Endothelial cell of umbilical vein (primary cell): ENCODE data around the gene DTX3. TPM values are rescaled to one million over a fixed set of nuclear protein-coding genes. Genes with fewer than 3 reads are reported as not detected.

Experiments
- Bru-seq: library from RNA; stranded (reverse); fragments of 400-500 nt; gene quantifications from one replicate; lab custom pipeline; 2021; lab: Mats Ljungman, UMichigan
- BruChase-seq, 2 experiments: library from RNA; stranded (reverse); fragments of 400-500 nt; gene quantifications; one replicate each; lab custom pipeline; 2021; lab: Mats Ljungman, UMichigan
- BruUV-seq: library from RNA; stranded (reverse); fragments of 400-500 nt; replicated peaks from 2 replicates; lab custom pipeline; 2021; lab: Mats Ljungman, UMichigan
- CTCF ChIA-PET: fragments of 300-600, 350-600 bp; sonication (Branson Sonifier 250); formaldehyde crosslinking; loops from one replicate; lab custom pipeline; 2021; ENCODE audit warnings: antibody characterized with exemption, inconsistent platforms; lab: Charles Lee
- POLR2A ChIA-PET: fragments of 300-600, 350-600 bp; sonication (Branson Sonifier 250); formaldehyde crosslinking; loops from one replicate; lab custom pipeline; 2021; ENCODE audit warnings: antibody characterized with exemption, inconsistent platforms; lab: Charles Lee
- DNase-seq: peaks from one replicate; pipeline ENCODE4 v3.0.0-alpha.2; 2011; ENCODE audit warnings: low read depth, low spot score
- FAIRE-seq: peaks from 2 replicates; lab custom pipeline; 2011; peaks lifted over from hg19 to GRCh38; lab: Jason Lieb, UNC
- H2AFZ ChIP-seq: 2 replicates; pipeline ENCODE4 v1.6.0; 2012; ENCODE audit warnings: low read depth, low read length, control low read depth, inconsistent platforms
- H3K27ac ChIP-seq: 2 replicates; pipeline ENCODE4 v1.5.1; 2011; ENCODE audit warnings: low read depth, mild to moderate bottlenecking, control low read depth, low read length, moderate library complexity; ENCODE audit not compliant: insufficient read depth
- H3K27me3 ChIP-seq, 2 experiments: 2 replicates each; pipeline versions ENCODE4 v1.6.0 to v1.6.1; 2011; ENCODE audit warnings: low read length in 2 of 2, mixed read lengths in 1 of 2; ENCODE audit not compliant: control insufficient read depth in 2 of 2, insufficient read depth in 2 of 2
- H3K36me3 ChIP-seq, 2 experiments: 2 replicates in 1 of 2; 3 replicates in 1 of 2; pipeline ENCODE4 v1.5.1; 2011; ENCODE audit warnings: low read length in 2 of 2, mild to moderate bottlenecking in 1 of 2, moderate library complexity in 1 of 2; ENCODE audit not compliant: control insufficient read depth in 2 of 2, insufficient read depth in 2 of 2; ENCODE audit errors: extremely low read depth in 1 of 2
- H3K4me1 ChIP-seq: 3 replicates; pipeline ENCODE4 v1.5.1; 2011; ENCODE audit warnings: mild to moderate bottlenecking, low read length; ENCODE audit not compliant: control insufficient read depth, insufficient read depth; ENCODE audit errors: extremely low read depth
- H3K4me2 ChIP-seq: 2 replicates; pipeline ENCODE4 v1.6.1; 2011; ENCODE audit warnings: low read length, control low read depth, mixed read lengths; ENCODE audit not compliant: insufficient read depth
- H3K4me3 ChIP-seq, 3 experiments: fragments of 200-600 bp in 1 of 3; sonication (generic), shearing (Covaris generic) in 1 of 3; replicated peaks in 1 of 3; 2 replicates each; pipeline ENCODE4 v1.5.1; 2011 to 2016; ENCODE audit warnings: control low read depth in 3 of 3, low read length in 3 of 3, mild to moderate bottlenecking in 2 of 3, inconsistent platforms in 1 of 3, low read depth in 1 of 3, moderate library complexity in 1 of 3; ENCODE audit not compliant: insufficient read depth in 1 of 3
- H3K79me2 ChIP-seq: 2 replicates; pipeline ENCODE4 v1.6.0; 2012; ENCODE audit warnings: low read length, inconsistent platforms; ENCODE audit not compliant: control insufficient read depth, insufficient read depth
- H3K9ac ChIP-seq: replicated peaks from 2 replicates; pipeline ENCODE3; 2011; ENCODE audit warnings: low read length, control low read depth; ENCODE audit not compliant: insufficient read depth; ENCODE audit errors: extremely low read depth
- H3K9me1 ChIP-seq: replicated peaks from 3 replicates; pipeline ENCODE4 v1.6.0; 2011; ENCODE audit warnings: mild to moderate bottlenecking, low read length; ENCODE audit not compliant: control insufficient read depth, insufficient read depth; ENCODE audit errors: extremely low read depth
- H3K9me3 ChIP-seq: replicated peaks from 2 replicates; pipeline ENCODE4 v1.5.1; 2012; ENCODE audit warnings: low read length, inconsistent platforms; ENCODE audit not compliant: control insufficient read depth, insufficient read depth
- H4K20me1 ChIP-seq: replicated peaks from 2 replicates; pipeline ENCODE3; 2011; ENCODE audit warnings: mild to moderate bottlenecking, low read length; ENCODE audit not compliant: control insufficient read depth, insufficient read depth; ENCODE audit errors: extremely low read depth
- CTCF ChIP-seq, 2 donors: IDR thresholded peaks; 1 replicate in 1 of 2; 2 replicates in 1 of 2; pipeline ENCODE4 v1.5.1; 2011; ENCODE audit warnings: low read length in 2 of 2, mild to moderate bottlenecking in 2 of 2, moderate library complexity in 2 of 2, control low read depth in 1 of 2, inconsistent platforms in 1 of 2, low read depth in 1 of 2; ENCODE audit not compliant: insufficient read depth in 1 of 2; ENCODE audit errors: extremely low read depth in 1 of 2
- EZH2 ChIP-seq: IDR thresholded peaks from 2 replicates; pipeline ENCODE4 v1.6.1; 2012; ENCODE audit warnings: borderline replicate concordance, low read depth, mild to moderate bottlenecking, moderate library complexity, low read length, inconsistent platforms; ENCODE audit not compliant: severe bottlenecking
- FOS ChIP-seq: IDR thresholded peaks from 2 replicates; pipeline ENCODE4 v1.6.1; 2011; ENCODE audit warnings: mild to moderate bottlenecking, low read length, moderate library complexity, borderline replicate concordance; ENCODE audit not compliant: insufficient read depth
- GATA2 ChIP-seq: IDR thresholded peaks from 2 replicates; pipeline ENCODE4 v1.7.0; 2011; ENCODE audit warnings: low read depth, mild to moderate bottlenecking, moderate library complexity, mixed read lengths, low read length; ENCODE audit not compliant: insufficient read length, insufficient read depth
- JUN ChIP-seq: IDR thresholded peaks from 2 replicates; pipeline ENCODE4 v1.6.1; 2011; ENCODE audit warnings: borderline replicate concordance, low read depth; ENCODE audit not compliant: insufficient read length, insufficient read depth
- MAX ChIP-seq: IDR thresholded peaks from 2 replicates; pipeline ENCODE4 v1.6.1; 2011; ENCODE audit not compliant: insufficient read depth, insufficient read length
- MYC ChIP-seq: IDR thresholded peaks from one replicate; pipeline ENCODE4 v1.6.1; 2011; ENCODE audit warnings: mild to moderate bottlenecking, low read depth, low read length
- POLR2A ChIP-seq: IDR thresholded peaks from 2 replicates; pipeline ENCODE4 v1.6.1; 2012; ENCODE audit warnings: low read depth, mild to moderate bottlenecking, control low read depth, low read length
- POLR2AphosphoS5 ChIP-seq: IDR thresholded peaks from 2 replicates; pipeline ENCODE4 v1.6.1; 2012; ENCODE audit warnings: low read depth, mild to moderate bottlenecking, control low read depth, low read length, moderate library complexity; ENCODE audit not compliant: insufficient read depth
- dilution Hi-C: fragments of 300-500 bp; cut with MboI; formaldehyde crosslinking; loops from one replicate; pipeline ENCODE4 v1.15.0; 2019; ENCODE audit warnings: low sequenced_read_pairs; ENCODE audit not compliant: extremely low pct_ligation_motif_present
- intact Hi-C: fragments of 100-400 bp; cut with micrococcal nuclease; formaldehyde crosslinking; loops from one replicate; pipeline ENCODE4 v1.10.0; 2022
- long read RNA-seq: library from polyadenylated mRNA; stranded (forward); transcript quantifications from one replicate; pipeline ENCODE4 v2.0.0, GENCODE V29; 2021
- polyA minus RNA-seq, 3 experiments: library from RNA; depleted of rRNA, polyadenylated mRNA; stranded (reverse); fragments of >200 nt; gene quantifications; 1 replicate in 1 of 3; 2 replicates in 2 of 3; pipeline ENCODE4 v1.2.3, GENCODE V29; 2011
- polyA plus RNA-seq, 4 experiments: library from polyadenylated mRNA; depleted of rRNA in 3 of 4; stranded (reverse) in 3 of 4; unstranded in 1 of 4; fragments of >200 nt; gene quantifications; 2 replicates each; pipeline versions ENCODE4 v1.2.1 to v1.2.3, GENCODE V29; 2011 to 2012; ENCODE audit warnings: missing spikeins in 1 of 4
- total RNA-seq: library from RNA; stranded (reverse); gene quantifications from 2 replicates; pipeline ENCODE4 v1.2.3, GENCODE V29; 2021

Gene DTX3
- total RNA-seq (25.9 and 34.5 TPM in 2 replicates), polyA plus RNA-seq (51.4 and 65.0 TPM in 2 replicates), polyA minus RNA-seq (27.7 and 28.1 TPM in 2 replicates), Bru-seq, nascent RNA (percentile 61 among the genes with signal in this experiment), BruChase-seq, experiment 1, labeled RNA remaining after a 6-hour chase (percentile 77 among the genes with signal in this experiment), BruChase-seq, experiment 2, labeled RNA remaining after a 2-hour chase (percentile 65 among the genes with signal in this experiment)
- polyA plus RNA-seq (2011; cell fraction: cytosol; rRNA removed), result 20.2 and 31.4 TPM in 2 replicates
- polyA plus RNA-seq (2011; cell fraction: nucleus; rRNA removed), result 193 and 248 TPM in 2 replicates
- polyA plus RNA-seq (2012), result 16.2 and 24.6 TPM in 2 replicates
- polyA minus RNA-seq (2011; cell fraction: cytosol; rRNA and poly(A)+ RNA removed), result not detected
- polyA minus RNA-seq (2011; cell fraction: nucleus; rRNA and poly(A)+ RNA removed), result 28.7 and 41.1 TPM in 2 replicates
- long read RNA-seq, partial matches to known transcripts, result 1 of 4 reads
- long read RNA-seq, other reads (novel, unspliced or antisense), result 1 of 4 reads

- Histone ChIP-seq H3K27me3 (peaks cover 0 to 4% of the 10 kb centered on the region in 2 experiments), H3K9me1 (no peaks in the 10 kb centered on the region), H2AFZ (peak within 1 kb of the TSS; percentile 94), H4K20me1 (no peaks in the 10 kb centered on the region), H3K4me2 (peak within 1 kb of the TSS; percentile 64), H3K79me2 (no peaks in the 10 kb centered on the region), H3K4me3 (peak within 1 kb of the TSS; percentile 48 to 72 (median 56)), H3K9ac (peak within 1 kb of the TSS; percentile 79), H3K27ac (peak within 1 kb of the TSS; percentile 23), H3K9me3 (no peaks in the 10 kb centered on the region), H3K36me3 (peaks cover 0 to 1% of the 10 kb centered on the region in 2 experiments), H3K4me1 (peaks cover 6% of the 10 kb centered on the region)
- no TSS peak for BruUV-seq
- no peak for FAIRE-seq
- dilution Hi-C loops (no loop called here), intact Hi-C loops (no loop called here)
- DNase-seq, result peak; percentile 18
- TF ChIP-seq EZH2 (no peak), POLR2A (no peak), GATA2 (no peak), MAX (no peak), POLR2AphosphoS5 (no peak), JUN (no peak), CTCF (IDR thresholded peaks at IDR 0.05; ENCODE audit: extremely low read depth in 1 of 2, insufficient read depth in 1 of 2, low read depth in 1 of 2, low read length in 2 of 2) (no peak), MYC (no peak), FOS (no peak)
- ChIA-PET POLR2A (no interaction called here), CTCF (interaction anchor here (2.3 to 6.8 kb wide), 2 partner anchors 16 to 21 kb away, joined by 8 to 44 read pairs; no protein-coding TSS in a partner anchor)
Measured at GRCh38 chr12:57604454-57604991, at the start of gene DTX3. Gene DTX3 (plus strand): TSS chr12:57604824. CDS start chr12:57606518, 1,694 bp downstream.
